Measurements from ENCODE around the gene CTNNB1.

Gene CTNNB1

GRCh38 chr3:41265011-41265545 lies 65.8 kb downstream of the CTNNB1 start:
- no peak for DNase-seq (ENCODE audit: low read depth)
- H3K4me3 ChIP-seq (ENCODE audit: low read depth, low read length): no peak overlapping the region
- TF ChIP-seq CTCF (IDR thresholded peaks at IDR 0.05; ENCODE audit: control insufficient read depth, extremely low read depth, insufficient read depth): no peak

DNA sequence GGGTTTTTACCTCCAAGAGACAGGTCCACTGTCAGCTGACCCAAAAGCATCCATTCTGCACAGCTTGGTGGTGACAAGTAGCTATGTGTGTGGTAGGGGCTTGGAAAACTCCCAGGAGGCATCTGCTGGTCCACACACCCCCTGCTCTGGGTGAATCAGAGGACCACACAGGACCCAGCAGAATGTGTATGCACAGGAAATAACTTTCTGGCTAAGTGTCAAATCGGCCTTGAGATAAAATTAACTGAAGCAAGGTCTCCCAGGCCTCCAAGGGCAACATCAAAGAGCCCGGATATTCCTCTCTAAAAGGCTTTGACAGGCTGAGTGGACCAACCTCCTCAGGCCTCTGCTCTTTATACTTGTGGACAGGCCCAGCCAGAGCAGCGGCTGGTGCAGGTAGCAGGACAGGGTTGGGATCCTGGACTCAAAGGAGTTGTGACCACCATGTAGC lies 66.5 kb downstream of the CTNNB1 start:
- no peak for DNase-seq (ENCODE audit: low read depth)
- no peak overlapping the region for H3K4me3 ChIP-seq (ENCODE audit: low read depth, low read length)
- no peak for TF ChIP-seq CTCF (IDR thresholded peaks at IDR 0.05; ENCODE audit: control insufficient read depth, extremely low read depth, insufficient read depth)

- H3K4me3 ChIP-seq (ENCODE audit: low read depth, low read length): no peak overlapping the region
- no peak for TF ChIP-seq CTCF (IDR thresholded peaks at IDR 0.05; ENCODE audit: control insufficient read depth, extremely low read depth, insufficient read depth)
- DNase-seq (ENCODE audit: low read depth): no peak
Measured at GRCh38 chr3:41267975-41268640, 68.8 kb downstream of the CTNNB1 start.

- DNase-seq (ENCODE audit: low read depth): no peak
- no peak for TF ChIP-seq CTCF (IDR thresholded peaks at IDR 0.05; ENCODE audit: control insufficient read depth, extremely low read depth, insufficient read depth)
- H3K4me3 ChIP-seq (ENCODE audit: low read depth, low read length): no peak overlapping the region
Measured at GRCh38 chr3:41272667-41273066, 73.4 kb downstream of the CTNNB1 start.

DNA sequence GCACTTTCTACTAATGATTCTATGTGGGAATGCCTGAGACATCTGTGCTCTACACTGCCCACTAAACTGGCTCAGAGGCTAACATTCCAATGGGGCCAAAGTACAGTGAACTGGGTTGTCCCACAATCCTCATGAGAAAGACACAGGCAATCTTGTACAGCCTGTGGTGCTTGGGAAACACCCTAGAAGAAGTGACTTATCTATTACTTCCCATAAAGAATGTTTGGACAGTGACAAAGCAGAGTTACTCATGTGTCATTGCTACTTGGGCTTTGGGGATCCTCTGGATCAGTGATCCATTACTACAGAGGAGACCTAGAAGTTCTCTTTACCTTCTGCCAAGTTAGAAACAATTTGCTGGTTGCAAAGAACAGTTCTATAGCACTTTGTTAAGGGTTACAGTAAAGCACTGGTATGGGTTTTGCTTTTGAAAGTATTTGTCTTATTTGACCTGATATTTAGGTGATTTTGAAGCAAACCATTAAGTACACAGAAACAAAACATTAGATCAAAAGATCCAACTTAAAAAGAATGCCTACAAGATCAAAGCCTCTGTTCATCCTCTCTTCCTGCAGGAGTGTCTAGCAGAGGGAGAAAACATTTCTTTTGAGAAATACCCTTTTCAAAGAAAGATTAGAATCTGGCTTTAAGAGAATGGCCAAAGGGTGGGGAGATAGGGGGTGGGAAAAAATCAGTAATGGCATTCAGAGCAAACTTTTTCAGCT lies 75.8 kb downstream of the CTNNB1 start:
- H3K4me3 ChIP-seq (ENCODE audit: low read depth, low read length): no peak overlapping the region
- DNase-seq (ENCODE audit: low read depth): no peak
- TF ChIP-seq CTCF (IDR thresholded peaks at IDR 0.05; ENCODE audit: control insufficient read depth, extremely low read depth, insufficient read depth): no peak

GRCh38 chr3:41276191-41276590 lies 76.9 kb downstream of the CTNNB1 start:
- DNase-seq (ENCODE audit: low read depth): no peak
- no peak overlapping the region for H3K4me3 ChIP-seq (ENCODE audit: low read depth, low read length)
- no peak for TF ChIP-seq CTCF (IDR thresholded peaks at IDR 0.05; ENCODE audit: control insufficient read depth, extremely low read depth, insufficient read depth)
